DMS153 treated with DMSO at 0.1 percent for 48 hours (cell line): ENCODE measurements around the gene RSBN1.
"Not testable (repeated sequence)": the region's sequence is repeated elsewhere in the genome, so short reads cannot be mapped to it uniquely, and the experiment has no call there.

Experiments used
- DNase-seq: peaks from one replicate; lab custom pipeline; 2025; ENCODE audit not compliant: unreplicated experiment; lab: John Stamatoyannopoulos, UW

The RSBN1 gene

GRCh38 chr1:113749402-113749801 lies 62.9 kb downstream of the RSBN1 start:
- no peak for DNase-seq

- no peak for DNase-seq
These were observed 64.9 kb downstream of the RSBN1 start for GRCh38 chr1:113747376-113747775.

- DNase-seq: no peak
These were observed 66.9 kb downstream of the RSBN1 start for GRCh38 chr1:113745425-113745824.

GRCh38 chr1:113744114-113744513 lies 68.2 kb downstream of the RSBN1 start:
- DNase-seq: no peak

- no peak for DNase-seq
These were observed 69.8 kb downstream of the RSBN1 start for GRCh38 chr1:113742515-113742914.

- no peak for DNase-seq
These were observed 77.8 kb downstream of the RSBN1 start for GRCh38 chr1:113734357-113735055.

- no peak for DNase-seq
These were observed 79.5 kb downstream of the RSBN1 start for GRCh38 chr1:113732802-113733201.

- DNase-seq: no peak
These were observed 91.3 kb downstream of the RSBN1 start for GRCh38 chr1:113721010-113721409.

GRCh38 chr1:113718621-113719020 lies 93.7 kb downstream of the RSBN1 start:
- DNase-seq: not testable (repeated sequence)

- DNase-seq: not testable (repeated sequence)
These were observed 94.8 kb downstream of the RSBN1 start for GRCh38 chr1:113717506-113717905.

- DNase-seq: no peak
These were observed 97.5 kb downstream of the RSBN1 start for GRCh38 chr1:113714606-113715269.
